Measurements from ENCODE around the gene LKAAEAR1.

DNA sequence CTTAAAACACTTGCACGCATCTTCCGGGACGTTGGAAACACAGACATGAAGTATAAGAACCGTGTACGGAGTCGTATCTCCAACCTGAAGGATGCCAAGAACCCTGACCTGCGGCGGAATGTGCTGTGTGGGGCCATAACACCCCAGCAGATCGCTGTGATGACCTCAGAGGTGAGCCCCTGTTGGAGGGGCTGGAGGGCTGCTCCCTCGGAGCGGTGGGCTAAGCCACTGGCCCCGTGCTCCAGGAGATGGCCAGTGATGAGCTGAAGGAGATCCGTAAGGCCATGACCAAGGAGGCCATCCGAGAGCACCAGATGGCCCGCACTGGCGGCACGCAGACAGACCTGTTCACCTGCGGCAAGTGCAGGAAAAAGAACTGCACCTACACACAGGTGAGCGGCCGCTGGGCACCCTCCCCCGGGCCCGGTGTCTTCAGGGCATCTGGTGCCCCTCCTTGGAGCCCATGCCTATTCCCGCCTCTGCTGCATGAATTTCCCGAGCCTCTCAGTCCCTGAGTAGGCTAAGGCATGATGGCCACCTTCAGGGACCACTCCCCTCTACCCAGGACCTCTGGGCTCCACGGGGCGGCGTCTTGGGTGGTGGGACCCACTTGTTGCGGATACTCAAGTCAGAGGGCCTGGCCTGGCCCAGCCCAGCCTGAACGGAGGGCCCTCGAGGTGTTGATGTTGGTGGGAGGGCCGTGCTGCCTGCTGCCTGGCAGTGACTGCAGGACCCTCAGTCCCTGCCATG is 13.8 kb downstream of the LKAAEAR1 start:
- no peak for TF ChIP-seq POLR2A (IDR thresholded peaks at IDR 0.05; ENCODE audit: low read depth, low read length)
- TF ChIP-seq, protein P1, sequence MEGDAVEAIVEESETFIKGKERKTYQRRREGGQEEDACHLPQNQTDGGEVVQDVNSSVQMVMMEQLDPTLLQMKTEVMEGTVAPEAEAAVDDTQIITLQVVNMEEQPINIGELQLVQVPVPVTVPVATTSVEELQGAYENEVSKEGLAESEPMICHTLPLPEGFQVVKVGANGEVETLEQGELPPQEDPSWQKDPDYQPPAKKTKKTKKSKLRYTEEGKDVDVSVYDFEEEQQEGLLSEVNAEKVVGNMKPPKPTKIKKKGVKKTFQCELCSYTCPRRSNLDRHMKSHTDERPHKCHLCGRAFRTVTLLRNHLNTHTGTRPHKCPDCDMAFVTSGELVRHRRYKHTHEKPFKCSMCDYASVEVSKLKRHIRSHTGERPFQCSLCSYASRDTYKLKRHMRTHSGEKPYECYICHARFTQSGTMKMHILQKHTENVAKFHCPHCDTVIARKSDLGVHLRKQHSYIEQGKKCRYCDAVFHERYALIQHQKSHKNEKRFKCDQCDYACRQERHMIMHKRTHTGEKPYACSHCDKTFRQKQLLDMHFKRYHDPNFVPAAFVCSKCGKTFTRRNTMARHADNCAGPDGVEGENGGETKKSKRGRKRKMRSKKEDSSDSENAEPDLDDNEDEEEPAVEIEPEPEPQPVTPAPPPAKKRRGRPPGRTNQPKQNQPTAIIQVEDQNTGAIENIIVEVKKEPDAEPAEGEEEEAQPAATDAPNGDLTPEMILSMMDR (conservative IDR thresholded peaks at IDR 0.05; ENCODE audit: low read depth, low read length) = no peak
- TF ChIP-seq RAD21 (IDR thresholded peaks at IDR 0.05; ENCODE audit: low read length) = no peak
- TF ChIP-seq RFX5 (IDR thresholded peaks at IDR 0.05; ENCODE audit: low read depth, low read length) = no peak
- no peak for TF ChIP-seq MAFK (IDR thresholded peaks at IDR 0.05; ENCODE audit: low read depth, low read length)
- TF ChIP-seq, protein P2, sequence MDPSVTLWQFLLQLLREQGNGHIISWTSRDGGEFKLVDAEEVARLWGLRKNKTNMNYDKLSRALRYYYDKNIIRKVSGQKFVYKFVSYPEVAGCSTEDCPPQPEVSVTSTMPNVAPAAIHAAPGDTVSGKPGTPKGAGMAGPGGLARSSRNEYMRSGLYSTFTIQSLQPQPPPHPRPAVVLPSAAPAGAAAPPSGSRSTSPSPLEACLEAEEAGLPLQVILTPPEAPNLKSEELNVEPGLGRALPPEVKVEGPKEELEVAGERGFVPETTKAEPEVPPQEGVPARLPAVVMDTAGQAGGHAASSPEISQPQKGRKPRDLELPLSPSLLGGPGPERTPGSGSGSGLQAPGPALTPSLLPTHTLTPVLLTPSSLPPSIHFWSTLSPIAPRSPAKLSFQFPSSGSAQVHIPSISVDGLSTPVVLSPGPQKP (IDR thresholded peaks at IDR 0.05; ENCODE audit: borderline replicate concordance, low read depth, low read length) = no peak
